Measurements from ENCODE around the gene THRSP. TPM values are rescaled to one million over a fixed set of nuclear protein-coding genes. Genes with fewer than 3 reads are reported as not detected.

The THRSP gene
- total and polyA plus RNA-seq, 2 of the 4 experiments (the other 2 are of a cell fraction) = not detected

DNA sequence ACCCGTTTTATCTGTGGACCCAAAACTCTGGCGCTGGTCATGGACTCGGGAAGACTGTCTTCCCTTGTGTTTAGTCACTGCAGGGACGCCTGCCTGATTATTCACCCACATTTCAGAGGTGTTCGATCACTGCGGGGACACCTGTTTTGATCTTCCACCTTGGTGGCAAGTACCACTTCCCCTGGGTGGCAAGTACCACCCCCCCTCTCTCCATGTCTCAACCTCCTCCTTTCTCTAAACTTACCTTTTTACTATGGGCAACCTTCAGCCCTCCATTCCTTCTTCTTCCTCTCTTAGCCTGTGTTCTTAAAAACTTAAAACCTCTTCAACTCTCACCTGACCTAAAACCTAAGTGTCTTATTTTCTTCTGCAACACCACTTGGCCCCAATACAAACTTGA, 17.9 kb downstream of the THRSP start:
- peak overlapping the region; percentile 0; the same call in 1 of the 2 replicates for H2BK20ac ChIP-seq (ENCODE audit: low read depth, low read length)
- no peak overlapping the region for H3K23ac ChIP-seq (ENCODE audit: low read depth, low read length)
- no peak for ATAC-seq (ENCODE audit: low read depth)
- no peak overlapping the region for H3K9ac ChIP-seq (ENCODE audit: low read depth, low read length)
- in situ Hi-C loops (cut with MboI; ENCODE audit: low sequenced_read_pairs) = no loop called here
- H3K79me1 ChIP-seq (ENCODE audit: low read depth in 1 of 2, low read length in 2 of 2) = peaks cover 8 to 36% of the 10 kb centered on the region in 2 experiments
- H2AK9ac ChIP-seq (replicated peaks; ENCODE audit: low read depth, low read length, poor library complexity) = no peak overlapping the region
- POLR2A ChIA-PET (ENCODE audit: unreplicated experiment) = no interaction called here
- H3K9me1 ChIP-seq (ENCODE audit: insufficient read depth, low read length) = peaks cover 12% of the 10 kb centered on the region
- 75% methylated on average over 2 of the region's 6 CpGs; no CpG with 5 or more reads in 1 of the 2 experiments for WGBS, 2 experiments (ENCODE audit: extremely low coverage in 2 of 2, insufficient read length in 1 of 2)
- no peaks in the 10 kb centered on the region for H3K9me3 ChIP-seq (ENCODE audit: control insufficient read depth, insufficient read depth, low read length)
- H4K91ac ChIP-seq (ENCODE audit: insufficient read depth, low read depth, low read length) = no peak overlapping the region
- no peak for DNase-seq
- intact Hi-C loops (cut with micrococcal nuclease) = no loop called here
- peak overlapping the region in 1 of 2 experiments; percentile 95; a peak in 2 of 4 replicates for H4K8ac ChIP-seq (ENCODE audit: low read depth in 2 of 2, low read length in 2 of 2)
- H3K27me3 ChIP-seq (ENCODE audit: control insufficient read depth, insufficient read depth, low read length) = no peaks in the 10 kb centered on the region
- H4K5ac ChIP-seq (ENCODE audit: low read depth, low read length) = no peak overlapping the region
- H3K4me3 ChIP-seq (ENCODE audit: insufficient read depth, low read depth, low read length) = no peak overlapping the region
- CTCF ChIA-PET = no interaction called here
- peak overlapping the region; percentile 38; the same call in 1 of the 2 replicates for H2BK120ac ChIP-seq (ENCODE audit: low read depth, low read length)
- peak overlapping the region; percentile 13; the same call in 1 of the 2 replicates for H2AK5ac ChIP-seq (ENCODE audit: low read depth, low read length)
- no TSS peak for BruUV-seq (replicated peaks)
- H3K4ac ChIP-seq (ENCODE audit: low read depth, low read length) = 0 out of 2 replicates have a peak overlapping the region, but pooled peaks have one; percentile 33
- no peak overlapping the region for H2AFZ ChIP-seq (replicated peaks; ENCODE audit: low read length, poor library complexity)
- peaks cover 2% of the 10 kb centered on the region; the same call in 1 of the 2 replicates for H3K4me1 ChIP-seq (ENCODE audit: control insufficient read depth, insufficient read depth, low read length)
- peaks cover 21% of the 10 kb centered on the region for H4K20me1 ChIP-seq (ENCODE audit: insufficient read depth, low read length)
- H3K27ac ChIP-seq (ENCODE audit: insufficient read depth, low read length) = no peak overlapping the region
- H3K18ac ChIP-seq (ENCODE audit: low read depth, low read length) = no peak overlapping the region
- H3K4me2 ChIP-seq (ENCODE audit: low read depth, low read length) = no peak overlapping the region
- H3K56ac ChIP-seq (ENCODE audit: extremely low read depth, insufficient read depth, low read length) = no peak overlapping the region
- H2BK5ac ChIP-seq (ENCODE audit: low read depth, low read length, poor library complexity, severe bottlenecking) = no peak overlapping the region
- dilution Hi-C loops (cut with HindIII; ENCODE audit: low sequenced_read_pairs, unreplicated experiment) = no loop called here
- TF ChIP-seq CEBPB (IDR thresholded peaks at IDR 0.05; ENCODE audit: low read depth, low read length) (no peak), RFX5 (IDR thresholded peaks at IDR 0.05; ENCODE audit: low read depth, low read length) (no peak), SMC3 (IDR thresholded peaks at IDR 0.05; ENCODE audit: low read depth, low read length) (no peak), BHLHE40 (IDR thresholded peaks at IDR 0.05; ENCODE audit: low read depth, low read length) (no peak), MAZ (IDR thresholded peaks at IDR 0.05; ENCODE audit: borderline replicate concordance, low read depth, low read length) (no peak), RAD21 (IDR thresholded peaks at IDR 0.05; ENCODE audit: low read length) (no peak), RCOR1 (IDR thresholded peaks at IDR 0.05; ENCODE audit: insufficient replicate concordance, low read length) (no peak), POLR2A (IDR thresholded peaks at IDR 0.05; ENCODE audit: low read depth, low read length) (no peak), FOS (IDR thresholded peaks at IDR 0.05; ENCODE audit: low read depth, low read length) (no peak), NFE2L2 (IDR thresholded peaks at IDR 0.05; ENCODE audit: low read depth, low read length) (no peak), CHD1 (IDR thresholded peaks at IDR 0.05; ENCODE audit: low read depth, low read length) (no peak)
- TF ChIP-seq, protein P1, sequence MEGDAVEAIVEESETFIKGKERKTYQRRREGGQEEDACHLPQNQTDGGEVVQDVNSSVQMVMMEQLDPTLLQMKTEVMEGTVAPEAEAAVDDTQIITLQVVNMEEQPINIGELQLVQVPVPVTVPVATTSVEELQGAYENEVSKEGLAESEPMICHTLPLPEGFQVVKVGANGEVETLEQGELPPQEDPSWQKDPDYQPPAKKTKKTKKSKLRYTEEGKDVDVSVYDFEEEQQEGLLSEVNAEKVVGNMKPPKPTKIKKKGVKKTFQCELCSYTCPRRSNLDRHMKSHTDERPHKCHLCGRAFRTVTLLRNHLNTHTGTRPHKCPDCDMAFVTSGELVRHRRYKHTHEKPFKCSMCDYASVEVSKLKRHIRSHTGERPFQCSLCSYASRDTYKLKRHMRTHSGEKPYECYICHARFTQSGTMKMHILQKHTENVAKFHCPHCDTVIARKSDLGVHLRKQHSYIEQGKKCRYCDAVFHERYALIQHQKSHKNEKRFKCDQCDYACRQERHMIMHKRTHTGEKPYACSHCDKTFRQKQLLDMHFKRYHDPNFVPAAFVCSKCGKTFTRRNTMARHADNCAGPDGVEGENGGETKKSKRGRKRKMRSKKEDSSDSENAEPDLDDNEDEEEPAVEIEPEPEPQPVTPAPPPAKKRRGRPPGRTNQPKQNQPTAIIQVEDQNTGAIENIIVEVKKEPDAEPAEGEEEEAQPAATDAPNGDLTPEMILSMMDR (conservative IDR thresholded peaks at IDR 0.05; ENCODE audit: low read depth, low read length) = no peak
- TF ChIP-seq, protein P2, sequence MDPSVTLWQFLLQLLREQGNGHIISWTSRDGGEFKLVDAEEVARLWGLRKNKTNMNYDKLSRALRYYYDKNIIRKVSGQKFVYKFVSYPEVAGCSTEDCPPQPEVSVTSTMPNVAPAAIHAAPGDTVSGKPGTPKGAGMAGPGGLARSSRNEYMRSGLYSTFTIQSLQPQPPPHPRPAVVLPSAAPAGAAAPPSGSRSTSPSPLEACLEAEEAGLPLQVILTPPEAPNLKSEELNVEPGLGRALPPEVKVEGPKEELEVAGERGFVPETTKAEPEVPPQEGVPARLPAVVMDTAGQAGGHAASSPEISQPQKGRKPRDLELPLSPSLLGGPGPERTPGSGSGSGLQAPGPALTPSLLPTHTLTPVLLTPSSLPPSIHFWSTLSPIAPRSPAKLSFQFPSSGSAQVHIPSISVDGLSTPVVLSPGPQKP (IDR thresholded peaks at IDR 0.05; ENCODE audit: borderline replicate concordance, low read depth, low read length) = no peak
- TF ChIP-seq, protein P3, sequence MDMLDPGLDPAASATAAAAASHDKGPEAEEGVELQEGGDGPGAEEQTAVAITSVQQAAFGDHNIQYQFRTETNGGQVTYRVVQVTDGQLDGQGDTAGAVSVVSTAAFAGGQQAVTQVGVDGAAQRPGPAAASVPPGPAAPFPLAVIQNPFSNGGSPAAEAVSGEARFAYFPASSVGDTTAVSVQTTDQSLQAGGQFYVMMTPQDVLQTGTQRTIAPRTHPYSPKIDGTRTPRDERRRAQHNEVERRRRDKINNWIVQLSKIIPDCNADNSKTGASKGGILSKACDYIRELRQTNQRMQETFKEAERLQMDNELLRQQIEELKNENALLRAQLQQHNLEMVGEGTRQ (IDR thresholded peaks at IDR 0.05; ENCODE audit: low read depth, low read length) = no peak
- 0 out of 2 replicates have a peak, but pooled peaks cover 2% of the 10 kb centered on the region for H3K36me3 ChIP-seq (ENCODE audit: control insufficient read depth, insufficient read depth, low read length)
- H3K14ac ChIP-seq (replicated peaks; ENCODE audit: low read depth, low read length) = no peak overlapping the region
- H2BK15ac ChIP-seq (ENCODE audit: low read depth, low read length) = no peak overlapping the region

Measured in IMR-90 (cell line).